GM18517 (cell line): Measurements from ENCODE around the gene PISD.

ENCODE experiments used
- ATAC-seq: cut with Tn5 transposase; IDR thresholded peaks from one replicate; pipeline ENCODE4 v1.9.1; 2021; ENCODE audit warnings: mild to moderate bottlenecking, moderate library complexity; ENCODE audit not compliant: unreplicated experiment

PISD gene

GRCh38 chr22:31575190-31575589 lies 86.8 kb downstream of the PISD start:
- no peak for ATAC-seq

GRCh38 chr22:31574055-31574670 lies 87.9 kb downstream of the PISD start:
- no peak for ATAC-seq

- no peak for ATAC-seq
Measured at GRCh38 chr22:31572939-31573338, 89.1 kb downstream of the PISD start.

- ATAC-seq = no peak
Measured at GRCh38 chr22:31569126-31569525, 92.9 kb downstream of the PISD start.
